ENCODE measurements around the gene ZNF674. TPM values are rescaled to one million over a fixed set of nuclear protein-coding genes. Genes with fewer than 3 reads are reported as not detected.
"Not testable (repeated sequence)": the region's sequence is repeated elsewhere in the genome, so short reads cannot be mapped to it uniquely, and the experiment has no call there.

Gene ZNF674
- total and polyA plus RNA-seq, 2 donors from 2014 or later, result 1.4 to 6.3 TPM

DNA sequence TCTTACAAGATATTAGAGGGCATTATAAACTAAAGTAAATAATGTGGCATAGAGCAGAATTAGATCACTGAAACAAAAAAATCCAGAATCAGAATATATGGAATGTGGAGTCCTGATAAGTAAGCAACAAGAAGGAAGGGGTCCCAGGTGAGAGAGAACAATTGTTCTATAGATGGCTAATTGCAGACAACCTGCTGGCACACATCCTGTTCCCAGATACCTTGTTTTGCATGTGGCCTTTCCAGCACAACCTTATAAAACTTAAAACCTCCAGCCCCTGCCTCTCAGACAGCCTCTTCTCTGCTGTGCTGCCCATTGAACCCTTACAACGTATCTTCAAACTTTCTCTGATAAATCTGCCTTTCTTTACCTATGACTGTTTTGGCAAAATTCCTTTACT is 4.7 kb upstream of the ZNF674 start:
- no peaks in the 10 kb centered on the region for H3K27me3 ChIP-seq (ENCODE audit: control insufficient read depth, insufficient read depth, low read length)
- H3K36me3 ChIP-seq (ENCODE audit: control insufficient read depth in 2 of 3, insufficient read depth in 3 of 3, low read length in 3 of 3), result no peaks in the 10 kb centered on the region
- H3K9me3 ChIP-seq (ENCODE audit: control insufficient read depth in 2 of 3, insufficient read depth in 1 of 3, low read length in 3 of 3), result no peaks in the 10 kb centered on the region
- H3K9ac ChIP-seq (ENCODE audit: low read length in 3 of 3), result no peak overlapping the region
- FAIRE-seq, result no peak
- TF ChIP-seq, protein P1, sequence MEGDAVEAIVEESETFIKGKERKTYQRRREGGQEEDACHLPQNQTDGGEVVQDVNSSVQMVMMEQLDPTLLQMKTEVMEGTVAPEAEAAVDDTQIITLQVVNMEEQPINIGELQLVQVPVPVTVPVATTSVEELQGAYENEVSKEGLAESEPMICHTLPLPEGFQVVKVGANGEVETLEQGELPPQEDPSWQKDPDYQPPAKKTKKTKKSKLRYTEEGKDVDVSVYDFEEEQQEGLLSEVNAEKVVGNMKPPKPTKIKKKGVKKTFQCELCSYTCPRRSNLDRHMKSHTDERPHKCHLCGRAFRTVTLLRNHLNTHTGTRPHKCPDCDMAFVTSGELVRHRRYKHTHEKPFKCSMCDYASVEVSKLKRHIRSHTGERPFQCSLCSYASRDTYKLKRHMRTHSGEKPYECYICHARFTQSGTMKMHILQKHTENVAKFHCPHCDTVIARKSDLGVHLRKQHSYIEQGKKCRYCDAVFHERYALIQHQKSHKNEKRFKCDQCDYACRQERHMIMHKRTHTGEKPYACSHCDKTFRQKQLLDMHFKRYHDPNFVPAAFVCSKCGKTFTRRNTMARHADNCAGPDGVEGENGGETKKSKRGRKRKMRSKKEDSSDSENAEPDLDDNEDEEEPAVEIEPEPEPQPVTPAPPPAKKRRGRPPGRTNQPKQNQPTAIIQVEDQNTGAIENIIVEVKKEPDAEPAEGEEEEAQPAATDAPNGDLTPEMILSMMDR (IDR thresholded peaks at IDR 0.05; ENCODE audit: borderline replicate concordance, extremely low read depth, insufficient read depth), result no peak
- intact Hi-C loops (cut with DNase I), result no loop called here
- no peak for DNase-seq
- no peak overlapping the region for H3K4me3 ChIP-seq (ENCODE audit: low read length in 3 of 3)
- H3K4me1 ChIP-seq (ENCODE audit: control insufficient read depth in 2 of 3, insufficient read depth in 2 of 3, low read depth in 1 of 3, low read length in 3 of 3), result peaks cover 0 to 6% (median 2%) of the 10 kb centered on the region in 3 donors
- H3K27ac ChIP-seq (ENCODE audit: low read depth in 2 of 2, low read length in 2 of 2), result no peak overlapping the region

DNA sequence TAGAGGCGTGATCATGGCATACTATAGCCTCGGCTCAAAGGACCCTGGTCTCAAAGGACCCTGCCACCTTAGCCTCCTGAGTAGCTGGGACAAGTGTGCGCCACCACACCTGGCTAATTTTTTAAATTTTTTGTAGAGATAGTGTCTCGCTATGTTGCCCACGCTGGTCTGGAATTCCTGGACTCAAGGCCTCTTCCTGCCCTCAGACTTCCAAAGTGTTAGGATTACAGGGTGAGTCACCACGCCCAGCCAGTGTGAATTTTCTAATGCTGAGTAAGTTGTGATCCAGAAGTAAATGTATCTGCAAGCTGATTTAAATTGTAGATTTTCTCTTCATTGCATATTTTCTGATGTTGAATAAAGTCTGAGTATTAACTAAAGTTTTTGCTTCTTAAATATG is 2.6 kb upstream of the ZNF674 start:
- TF ChIP-seq, protein P1 (IDR thresholded peaks at IDR 0.05; ENCODE audit: borderline replicate concordance, extremely low read depth, insufficient read depth), result no peak
- no peak for FAIRE-seq
- H3K9ac ChIP-seq (ENCODE audit: low read length in 3 of 3), result no peak overlapping the region
- H3K4me1 ChIP-seq (ENCODE audit: control insufficient read depth in 2 of 3, insufficient read depth in 2 of 3, low read depth in 1 of 3, low read length in 3 of 3), result peaks cover 0 to 6% (median 2%) of the 10 kb centered on the region in 3 donors
- no peaks in the 10 kb centered on the region for H3K36me3 ChIP-seq (ENCODE audit: control insufficient read depth in 2 of 3, insufficient read depth in 3 of 3, low read length in 3 of 3)
- no peak for DNase-seq
- H3K9me3 ChIP-seq (ENCODE audit: control insufficient read depth in 2 of 3, insufficient read depth in 1 of 3, low read length in 3 of 3), result no peaks in the 10 kb centered on the region
- no peak overlapping the region for H3K27ac ChIP-seq (ENCODE audit: low read depth in 2 of 2, low read length in 2 of 2)
- no peak overlapping the region for H3K4me3 ChIP-seq (ENCODE audit: low read length in 3 of 3)
- intact Hi-C loops (cut with DNase I), result no loop called here
- no peaks in the 10 kb centered on the region for H3K27me3 ChIP-seq (ENCODE audit: control insufficient read depth, insufficient read depth, low read length)

DNA sequence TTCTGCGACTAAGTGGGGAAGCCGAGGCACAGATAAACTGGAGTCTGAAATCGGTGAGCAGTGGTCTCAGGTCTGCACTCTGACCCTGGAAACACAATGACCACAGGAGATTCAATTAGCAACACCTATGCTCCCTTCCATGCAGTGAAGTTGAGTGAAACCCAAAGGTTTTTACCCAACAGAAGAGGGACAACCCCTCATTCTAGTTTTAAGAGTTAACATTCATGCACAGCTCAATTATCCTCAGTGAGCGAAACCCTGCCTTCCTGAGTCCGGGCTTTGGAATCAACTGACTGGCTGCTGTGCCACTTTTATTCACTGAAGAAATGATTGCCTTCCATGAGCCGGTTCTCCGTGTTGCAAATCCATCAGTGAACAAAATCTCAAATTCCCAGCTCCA is 694 bp downstream of the ZNF674 start:
- H3K27me3 ChIP-seq (ENCODE audit: control insufficient read depth, insufficient read depth, low read length); H3K4me1 ChIP-seq (ENCODE audit: control insufficient read depth in 2 of 3, insufficient read depth in 2 of 3, low read depth in 1 of 3, low read length in 3 of 3); FAIRE-seq; intact Hi-C loops (cut with DNase I); H3K27ac ChIP-seq (ENCODE audit: low read depth in 2 of 2, low read length in 2 of 2); DNase-seq; H3K36me3 ChIP-seq (ENCODE audit: control insufficient read depth in 2 of 3, insufficient read depth in 3 of 3, low read length in 3 of 3); H3K9me3 ChIP-seq (ENCODE audit: control insufficient read depth in 2 of 3, insufficient read depth in 1 of 3, low read length in 3 of 3): not testable (repeated sequence)
- peak overlapping the region; percentile 80 to 84 (median 82) for H3K4me3 ChIP-seq (ENCODE audit: low read length in 3 of 3)
- peak overlapping the region; percentile 67 to 73 (median 72) for H3K9ac ChIP-seq (ENCODE audit: low read length in 3 of 3)

DNA sequence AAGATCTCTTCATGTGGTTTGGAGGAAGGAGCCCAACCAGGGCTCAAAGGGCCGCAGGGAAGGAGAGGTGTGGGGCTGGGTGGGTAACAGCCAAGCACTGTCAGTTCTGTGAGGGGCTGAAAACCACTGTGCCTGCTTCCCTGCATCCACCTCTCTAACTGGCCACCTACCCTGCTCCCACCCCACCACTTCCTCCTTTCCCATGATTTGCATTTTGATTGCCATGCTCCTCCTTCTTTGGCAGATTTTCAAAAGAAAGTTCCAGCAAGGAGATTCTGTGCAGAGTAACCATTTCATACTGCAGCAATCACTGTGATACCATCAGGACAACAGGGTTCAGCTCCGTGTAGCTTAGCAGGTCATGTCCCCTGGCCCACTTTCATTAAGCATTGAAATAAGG is 1.8 kb downstream of the ZNF674 start:
- no peak for FAIRE-seq
- Histone ChIP-seq H3K27ac (ENCODE audit: low read depth in 2 of 2, low read length in 2 of 2) (no peak overlapping the region), H3K4me3 (ENCODE audit: low read length in 3 of 3) (no peak overlapping the region), H3K27me3 (ENCODE audit: control insufficient read depth, insufficient read depth, low read length) (no peaks in the 10 kb centered on the region), H3K9me3 (ENCODE audit: control insufficient read depth in 2 of 3, insufficient read depth in 1 of 3, low read length in 3 of 3) (no peaks in the 10 kb centered on the region), H3K36me3 (ENCODE audit: control insufficient read depth in 2 of 3, insufficient read depth in 3 of 3, low read length in 3 of 3) (no peaks in the 10 kb centered on the region), H3K9ac (ENCODE audit: low read length in 3 of 3) (no peak overlapping the region), H3K4me1 (ENCODE audit: control insufficient read depth in 2 of 3, insufficient read depth in 2 of 3, low read depth in 1 of 3, low read length in 3 of 3) (peaks cover 0 to 6% (median 2%) of the 10 kb centered on the region in 3 donors)
- DNase-seq, result no peak
- intact Hi-C loops (cut with DNase I), result no loop called here
- TF ChIP-seq, protein P1 (IDR thresholded peaks at IDR 0.05; ENCODE audit: borderline replicate concordance, extremely low read depth, insufficient read depth), result no peak
